MM.1S (cell line): ENCODE results near the gene PDGFD.

Source experiments
- DNase-seq: peaks from one replicate; pipeline ENCODE4 v3.0.0-alpha.2; 2015
- H2AFZ ChIP-seq: fragments of 300-600 bp; sonication (generic); 2 replicates; pipeline ENCODE4 v1.6.0; 2016; ENCODE audit warnings: antibody characterized with exemption, low read length
- H3F3A ChIP-seq: fragments of 300-600 bp; sonication (generic); 2 replicates; pipeline ENCODE4 v1.6.1; 2016; ENCODE audit warnings: mild to moderate bottlenecking, antibody characterized with exemption, low read length, moderate library complexity, mixed read lengths; ENCODE audit not compliant: insufficient read depth
- H3K27ac ChIP-seq: fragments of 300-600 bp; sonication (generic); 2 replicates; pipeline ENCODE4 v1.5.1; 2016; ENCODE audit warnings: mild to moderate bottlenecking, low read length
- H3K27me3 ChIP-seq: fragments of 300-600 bp; sonication (generic); replicated peaks from 2 replicates; pipeline ENCODE4 v1.6.0; 2016; ENCODE audit warnings: low read length; ENCODE audit not compliant: insufficient read depth
- H3K36me3 ChIP-seq: fragments of 300-600 bp; sonication (generic); replicated peaks from 2 replicates; pipeline ENCODE4 v1.6.1; 2016; ENCODE audit warnings: mild to moderate bottlenecking, low read length, mixed read lengths; ENCODE audit not compliant: insufficient read depth
- H3K4me1 ChIP-seq: fragments of 300-600 bp; sonication (generic); 2 replicates; pipeline ENCODE4 v1.6.1; 2016; ENCODE audit warnings: low read length, mixed read lengths
- H3K4me2 ChIP-seq: fragments of 300-600 bp; sonication (generic); 2 replicates; pipeline ENCODE4 v1.6.0; 2016; ENCODE audit warnings: low read depth, low read length
- H3K4me3 ChIP-seq: fragments of 300-600 bp; sonication (generic); 2 replicates; pipeline ENCODE4 v1.5.1; 2016; ENCODE audit warnings: low read length, mixed read lengths
- H3K79me2 ChIP-seq: fragments of 300-600 bp; sonication (generic); 2 replicates; pipeline ENCODE4 v1.6.1; 2016; ENCODE audit warnings: mixed run types, low read length, mixed read lengths
- H3K9ac ChIP-seq: fragments of 300-600 bp; sonication (generic); 2 replicates; pipeline ENCODE4 v1.6.1; 2016; ENCODE audit warnings: low read length, mixed read lengths
- H3K9me2 ChIP-seq: fragments of 300-600 bp; sonication (generic); replicated peaks from 2 replicates; pipeline ENCODE4 v1.6.1; 2016; ENCODE audit warnings: mild to moderate bottlenecking, low read length, mixed read lengths; ENCODE audit not compliant: insufficient read depth
- H3K9me3 ChIP-seq: fragments of 300-600 bp; sonication (generic); replicated peaks from 2 replicates; pipeline ENCODE4 v1.6.1; 2016; ENCODE audit warnings: mild to moderate bottlenecking, low read length, mixed read lengths; ENCODE audit not compliant: insufficient read depth
- H4K20me1 ChIP-seq: fragments of 300-600 bp; sonication (generic); 2 replicates; pipeline ENCODE4 v1.6.1; 2016; ENCODE audit warnings: mild to moderate bottlenecking, low read length, moderate library complexity, mixed read lengths; ENCODE audit not compliant: insufficient read depth
- EZH2 ChIP-seq: fragments of 300-600 bp; sonication (generic); optimal IDR thresholded peaks from 2 replicates; pipeline ENCODE3; 2017; ENCODE audit warnings: low read depth, mild to moderate bottlenecking, antibody characterized with exemption, low read length, mixed read lengths
- EZH2phosphoT487 ChIP-seq: fragments of 300-600 bp; sonication (generic); IDR thresholded peaks from 2 replicates; pipeline ENCODE4 v1.6.1; 2018; ENCODE audit warnings: antibody characterized with exemption, low read length
- TF ChIP-seq, protein P1 (sequence below): fragments of 300-600 bp; sonication (generic); IDR thresholded peaks from 2 replicates; pipeline ENCODE4 v1.5.1; 2016; ENCODE audit warnings: antibody characterized with exemption, low read length, mixed read lengths

The PDGFD gene

DNA sequence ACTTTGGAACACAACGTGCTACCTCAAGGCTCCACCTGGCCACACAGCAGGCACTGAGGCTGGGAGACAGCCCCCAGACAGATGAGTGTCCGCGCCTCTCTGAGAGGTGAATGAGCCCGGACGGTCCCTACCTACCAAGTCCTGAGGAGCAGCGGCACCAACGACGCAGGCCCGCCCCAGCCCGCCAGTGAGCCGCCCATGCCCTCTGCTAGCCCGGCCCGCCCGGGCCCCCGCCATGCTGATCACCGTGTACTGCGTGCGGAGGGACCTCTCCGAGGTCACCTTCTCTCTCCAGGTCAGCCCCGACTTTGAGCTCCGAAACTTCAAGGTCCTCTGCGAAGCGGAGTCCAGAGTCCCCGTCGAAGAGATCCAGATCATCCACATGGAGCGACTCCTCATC, 127.4 kb downstream of the PDGFD start, which contains the start of gene DDI1:
Gene DDI1 (plus strand): TSS at position 53 of the 400 bp plus-strand sequence. CDS start 183 bp downstream, at position 236.
- no peaks in the 10 kb centered on the region for H3K9me2 ChIP-seq
- no peak within 1 kb of the TSS for H3K4me3 ChIP-seq
- no peaks in the 10 kb centered on the region for H3K27me3 ChIP-seq
- H3K4me1 ChIP-seq, result no peaks in the 10 kb centered on the region
- H3K79me2 ChIP-seq, result no peaks in the 10 kb centered on the region
- H3F3A ChIP-seq, result no peaks in the 10 kb centered on the region
- no peak within 1 kb of the TSS for H3K9ac ChIP-seq
- H3K36me3 ChIP-seq, result no peaks in the 10 kb centered on the region
- H2AFZ ChIP-seq, result no peak within 1 kb of the TSS
- H4K20me1 ChIP-seq, result no peaks in the 10 kb centered on the region
- no peaks in the 10 kb centered on the region for H3K9me3 ChIP-seq
- no peak within 1 kb of the TSS for H3K4me2 ChIP-seq
- DNase-seq, result no peak
- H3K27ac ChIP-seq, result no peak within 1 kb of the TSS
- TF ChIP-seq, protein P1, sequence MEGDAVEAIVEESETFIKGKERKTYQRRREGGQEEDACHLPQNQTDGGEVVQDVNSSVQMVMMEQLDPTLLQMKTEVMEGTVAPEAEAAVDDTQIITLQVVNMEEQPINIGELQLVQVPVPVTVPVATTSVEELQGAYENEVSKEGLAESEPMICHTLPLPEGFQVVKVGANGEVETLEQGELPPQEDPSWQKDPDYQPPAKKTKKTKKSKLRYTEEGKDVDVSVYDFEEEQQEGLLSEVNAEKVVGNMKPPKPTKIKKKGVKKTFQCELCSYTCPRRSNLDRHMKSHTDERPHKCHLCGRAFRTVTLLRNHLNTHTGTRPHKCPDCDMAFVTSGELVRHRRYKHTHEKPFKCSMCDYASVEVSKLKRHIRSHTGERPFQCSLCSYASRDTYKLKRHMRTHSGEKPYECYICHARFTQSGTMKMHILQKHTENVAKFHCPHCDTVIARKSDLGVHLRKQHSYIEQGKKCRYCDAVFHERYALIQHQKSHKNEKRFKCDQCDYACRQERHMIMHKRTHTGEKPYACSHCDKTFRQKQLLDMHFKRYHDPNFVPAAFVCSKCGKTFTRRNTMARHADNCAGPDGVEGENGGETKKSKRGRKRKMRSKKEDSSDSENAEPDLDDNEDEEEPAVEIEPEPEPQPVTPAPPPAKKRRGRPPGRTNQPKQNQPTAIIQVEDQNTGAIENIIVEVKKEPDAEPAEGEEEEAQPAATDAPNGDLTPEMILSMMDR, result no peak
- TF ChIP-seq EZH2phosphoT487 (no peak), EZH2 (no peak)

DNA sequence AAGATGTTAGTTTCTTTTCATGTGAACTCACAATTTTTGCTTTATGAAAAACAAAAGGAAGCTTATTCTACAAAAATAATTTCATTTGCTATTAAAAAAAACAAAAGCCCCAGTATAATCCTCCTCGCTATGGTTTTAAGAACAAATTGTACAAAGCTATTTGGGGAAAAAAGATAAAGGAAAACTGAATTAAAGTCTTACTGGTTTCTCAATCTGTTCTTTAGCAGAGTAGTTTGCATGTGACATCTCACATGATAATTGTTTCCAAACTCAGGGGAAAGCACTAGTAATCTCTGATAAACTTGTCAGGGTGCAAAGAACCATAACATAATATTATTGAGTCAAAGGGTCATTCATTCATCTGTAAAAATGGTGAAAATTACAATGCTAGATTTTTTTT, 130.4 kb downstream of the PDGFD start:
- no peak overlapping the region for H2AFZ ChIP-seq
- H3K9me2 ChIP-seq, result no peaks in the 10 kb centered on the region
- H3K9ac ChIP-seq, result no peak overlapping the region
- H3K9me3 ChIP-seq, result no peaks in the 10 kb centered on the region
- no peaks in the 10 kb centered on the region for H3K36me3 ChIP-seq
- TF ChIP-seq, protein P1, result no peak
- TF ChIP-seq EZH2 (no peak), EZH2phosphoT487 (no peak)
- no peaks in the 10 kb centered on the region for H3K4me1 ChIP-seq
- H3F3A ChIP-seq, result no peaks in the 10 kb centered on the region
- no peak overlapping the region for H3K4me2 ChIP-seq
- H3K27ac ChIP-seq, result no peak overlapping the region
- no peaks in the 10 kb centered on the region for H3K27me3 ChIP-seq
- no peak overlapping the region for H3K4me3 ChIP-seq
- DNase-seq, result no peak
- H3K79me2 ChIP-seq, result no peaks in the 10 kb centered on the region
- H4K20me1 ChIP-seq, result no peaks in the 10 kb centered on the region

DNA sequence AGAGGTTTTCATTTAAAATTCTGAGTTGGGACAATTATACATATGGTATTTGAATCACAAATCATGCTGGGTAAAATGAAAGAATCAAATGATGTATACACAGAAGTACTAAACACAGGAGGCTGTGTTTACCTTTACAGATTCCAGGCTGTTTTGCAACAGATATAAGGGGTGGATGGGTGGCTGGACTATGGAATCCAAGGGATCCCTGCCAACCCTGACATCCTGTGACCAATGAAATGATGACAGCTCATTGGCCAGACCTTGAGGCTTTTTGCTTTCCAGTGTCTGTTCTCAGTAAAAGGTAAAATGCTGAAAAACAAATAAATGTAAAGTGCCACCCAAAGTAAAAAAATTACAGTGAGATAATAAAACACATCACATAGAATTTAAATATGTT, 130.8 kb downstream of the PDGFD start:
- H3K9ac ChIP-seq, result no peak overlapping the region
- no peak for DNase-seq
- H3K4me3 ChIP-seq, result no peak overlapping the region
- no peaks in the 10 kb centered on the region for H3F3A ChIP-seq
- no peak overlapping the region for H3K4me2 ChIP-seq
- no peaks in the 10 kb centered on the region for H4K20me1 ChIP-seq
- no peak overlapping the region for H3K27ac ChIP-seq
- no peaks in the 10 kb centered on the region for H3K4me1 ChIP-seq
- no peaks in the 10 kb centered on the region for H3K36me3 ChIP-seq
- no peaks in the 10 kb centered on the region for H3K9me2 ChIP-seq
- H3K9me3 ChIP-seq, result no peaks in the 10 kb centered on the region
- no peak for TF ChIP-seq EZH2
- TF ChIP-seq, protein P1, result no peak
- no peak for TF ChIP-seq EZH2phosphoT487
- H2AFZ ChIP-seq, result no peak overlapping the region
- H3K79me2 ChIP-seq, result no peaks in the 10 kb centered on the region
- H3K27me3 ChIP-seq, result no peaks in the 10 kb centered on the region
